ENCODE results near the gene LSM4. TPM values are rescaled to one million over a fixed set of nuclear protein-coding genes. Genes with fewer than 3 reads are reported as not detected.

Gene LSM4
- total and polyA plus RNA-seq, 2 of the 4 experiments (the other 2 are of a cell fraction): 44.8 to 118 TPM

DNA sequence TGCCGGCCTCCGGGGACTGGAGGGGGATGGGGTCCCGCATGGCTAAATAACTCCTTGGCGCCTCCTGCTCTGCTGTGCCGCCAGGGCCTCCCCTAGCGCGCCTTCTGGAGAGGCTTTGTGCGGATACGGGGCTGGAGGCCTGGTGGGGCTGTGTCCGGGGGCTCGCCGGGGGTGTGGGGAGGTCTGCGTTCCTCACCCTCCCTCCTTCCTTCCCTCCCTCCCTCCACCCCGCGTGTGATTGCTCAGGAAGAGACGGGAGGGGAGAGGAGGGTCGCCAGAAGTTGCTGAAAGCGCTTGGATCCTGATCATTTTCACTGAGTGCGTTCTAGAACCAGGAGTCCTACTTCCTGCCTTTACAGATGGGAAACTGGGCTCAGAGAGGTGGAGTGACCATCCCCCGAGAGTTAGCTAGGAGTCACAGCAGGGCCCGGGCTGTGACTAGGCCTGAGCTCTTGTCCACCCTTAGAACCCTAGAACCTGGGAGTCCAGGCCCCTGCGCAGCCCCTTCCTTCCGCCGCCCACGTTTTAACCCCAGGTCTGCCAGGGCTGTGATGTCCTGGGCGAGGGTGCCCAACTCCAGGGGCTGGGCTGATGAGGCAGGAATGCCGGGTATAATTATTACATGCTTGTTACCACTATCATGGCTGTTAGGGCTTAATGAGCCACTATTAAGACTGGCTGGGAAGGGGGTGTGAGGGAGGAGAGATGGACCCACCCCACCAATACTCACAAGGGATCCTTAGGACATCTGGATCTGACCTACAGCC is 40.7 kb downstream of the LSM4 start:
- peaks cover 11% of the 10 kb centered on the region for H3K36me3 ChIP-seq (ENCODE audit: control insufficient read depth, insufficient read depth, low read length)
- peaks cover 4% of the 10 kb centered on the region for H3K9me1 ChIP-seq (ENCODE audit: insufficient read depth, low read length)
- H3K9me3 ChIP-seq (ENCODE audit: control insufficient read depth, insufficient read depth, low read length): no peaks in the 10 kb centered on the region
- H3K56ac ChIP-seq (ENCODE audit: extremely low read depth, insufficient read depth, low read length): peak overlapping the region; percentile 95
- peak overlapping the region; percentile 92 for H3K23ac ChIP-seq (ENCODE audit: low read depth, low read length)
- H2BK120ac ChIP-seq (ENCODE audit: low read depth, low read length): peak overlapping the region; percentile 92
- peak overlapping the region; percentile 79; the same call in 1 of the 2 replicates for H2BK20ac ChIP-seq (ENCODE audit: low read depth, low read length)
- H4K8ac ChIP-seq (ENCODE audit: low read depth in 2 of 2, low read length in 2 of 2): peak overlapping the region; percentile 81 to 89
- H3K79me1 ChIP-seq (ENCODE audit: low read depth in 1 of 2, low read length in 2 of 2): peaks cover 0 to 44% of the 10 kb centered on the region in 2 experiments; a peak in 2 of 4 replicates
- H3K4me2 ChIP-seq (ENCODE audit: low read depth, low read length): peak overlapping the region; percentile 81
- peak overlapping the region; percentile 97 for H3K9ac ChIP-seq (ENCODE audit: low read depth, low read length)
- H4K91ac ChIP-seq (ENCODE audit: insufficient read depth, low read depth, low read length): peak overlapping the region; percentile 92
- dilution Hi-C loops (cut with HindIII; ENCODE audit: low sequenced_read_pairs, unreplicated experiment): no loop called here
- H2AK5ac ChIP-seq (ENCODE audit: low read depth, low read length): peak overlapping the region; percentile 99
- TSS peak; percentile 95 for BruUV-seq (replicated peaks)
- in situ Hi-C loops (cut with MboI; ENCODE audit: low sequenced_read_pairs): no loop called here
- no peaks in the 10 kb centered on the region for H3K27me3 ChIP-seq (ENCODE audit: control insufficient read depth, insufficient read depth, low read length)
- ATAC-seq (ENCODE audit: low read depth) (peak; percentile 1), DNase-seq (no peak)
- peak overlapping the region; percentile 97 for H3K27ac ChIP-seq (ENCODE audit: insufficient read depth, low read length)
- peaks cover 14% of the 10 kb centered on the region for H3K4me1 ChIP-seq (ENCODE audit: control insufficient read depth, insufficient read depth, low read length)
- CTCF ChIA-PET: interaction anchor here (1.2 to 4.8 kb wide), 4 partner anchors 39 to 128 kb away, joined by 3 to 49 read pairs (median 22); partner anchors contain the start of gene LSM4
- peak overlapping the region; percentile 25; the same call in 2 of the 3 replicates for H2BK15ac ChIP-seq (ENCODE audit: low read depth, low read length)
- peak overlapping the region; percentile 83 for H4K5ac ChIP-seq (ENCODE audit: low read depth, low read length)
- H3K4me3 ChIP-seq (ENCODE audit: insufficient read depth, low read depth, low read length): peak overlapping the region; percentile 40
- peak overlapping the region; percentile 90 for H2AFZ ChIP-seq (replicated peaks; ENCODE audit: low read length, poor library complexity)
- peak overlapping the region; percentile 95 for H2AK9ac ChIP-seq (replicated peaks; ENCODE audit: low read depth, low read length, poor library complexity)
- H4K20me1 ChIP-seq (ENCODE audit: insufficient read depth, low read length): peaks cover 31% of the 10 kb centered on the region
- H2BK5ac ChIP-seq (ENCODE audit: low read depth, low read length, poor library complexity, severe bottlenecking): peak overlapping the region; percentile 92
- peak overlapping the region; percentile 97 for H3K4ac ChIP-seq (ENCODE audit: low read depth, low read length)
- POLR2A ChIA-PET (ENCODE audit: unreplicated experiment): interaction anchor here (0.5 to 1.8 kb wide), 14 partner anchors 10 to 172 kb away, joined by 3 to 25 read pairs (median 4); partner anchors contain the start of genes LSM4 and MPV17L2
- intact Hi-C loops (cut with micrococcal nuclease): loop anchor here (1.0 kb wide), 2 partner anchors 9 to 23 kb away; no protein-coding TSS in a partner anchor
- peak overlapping the region; percentile 87 for H3K18ac ChIP-seq (ENCODE audit: low read depth, low read length)
- H3K14ac ChIP-seq (replicated peaks; ENCODE audit: low read depth, low read length): peak overlapping the region; percentile 96
- no CpG with 5 or more reads among the region's 27 CpGs for WGBS, 2 experiments (ENCODE audit: extremely low coverage in 2 of 2, insufficient read length in 1 of 2)
- TF ChIP-seq MXI1 (IDR thresholded peaks at IDR 0.05; ENCODE audit: borderline replicate concordance, low read depth, low read length): no peak
- TF ChIP-seq MAFK (IDR thresholded peaks at IDR 0.05; ENCODE audit: low read depth, low read length): no peak
- peak; percentile 38 for TF ChIP-seq CTCF (conservative IDR thresholded peaks at IDR 0.05; ENCODE audit: low read depth, low read length)
- TF ChIP-seq CHD1 (IDR thresholded peaks at IDR 0.05; ENCODE audit: low read depth, low read length): no peak
- no peak for TF ChIP-seq BHLHE40 (IDR thresholded peaks at IDR 0.05; ENCODE audit: low read depth, low read length)
- TF ChIP-seq NFE2L2 (IDR thresholded peaks at IDR 0.05; ENCODE audit: low read depth, low read length): no peak
- peak; percentile 23; the same call in 1 of the 2 replicates for TF ChIP-seq SMC3 (IDR thresholded peaks at IDR 0.05; ENCODE audit: low read depth, low read length)
- no peak for TF ChIP-seq RFX5 (IDR thresholded peaks at IDR 0.05; ENCODE audit: low read depth, low read length)
- TF ChIP-seq CEBPB (IDR thresholded peaks at IDR 0.05; ENCODE audit: low read depth, low read length): no peak
- TF ChIP-seq, protein P1, sequence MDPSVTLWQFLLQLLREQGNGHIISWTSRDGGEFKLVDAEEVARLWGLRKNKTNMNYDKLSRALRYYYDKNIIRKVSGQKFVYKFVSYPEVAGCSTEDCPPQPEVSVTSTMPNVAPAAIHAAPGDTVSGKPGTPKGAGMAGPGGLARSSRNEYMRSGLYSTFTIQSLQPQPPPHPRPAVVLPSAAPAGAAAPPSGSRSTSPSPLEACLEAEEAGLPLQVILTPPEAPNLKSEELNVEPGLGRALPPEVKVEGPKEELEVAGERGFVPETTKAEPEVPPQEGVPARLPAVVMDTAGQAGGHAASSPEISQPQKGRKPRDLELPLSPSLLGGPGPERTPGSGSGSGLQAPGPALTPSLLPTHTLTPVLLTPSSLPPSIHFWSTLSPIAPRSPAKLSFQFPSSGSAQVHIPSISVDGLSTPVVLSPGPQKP (IDR thresholded peaks at IDR 0.05; ENCODE audit: borderline replicate concordance, low read depth, low read length): no peak
- no peak for TF ChIP-seq FOS (IDR thresholded peaks at IDR 0.05; ENCODE audit: low read depth, low read length)
- peak; percentile 80 for TF ChIP-seq POLR2A (IDR thresholded peaks at IDR 0.05; ENCODE audit: low read depth, low read length)
- peak; percentile 45 for TF ChIP-seq RAD21 (IDR thresholded peaks at IDR 0.05; ENCODE audit: low read length)
- no peak for TF ChIP-seq RCOR1 (IDR thresholded peaks at IDR 0.05; ENCODE audit: insufficient replicate concordance, low read length)

All from IMR-90 (cell line).